Measurements from ENCODE around the gene C16orf90.

C16orf90 gene

GRCh38 chr16:3444032-3444388 lies 51.3 kb downstream of the C16orf90 start (continued):
- no peak for TF ChIP-seq ESRRG (CRISPR knock-in tag; IDR thresholded peaks at IDR 0.05)
- TF ChIP-seq ZNF8 (CRISPR knock-in tag; IDR thresholded peaks at IDR 0.05): no peak
